Left ventricle myocardium inferior (tissue), 1 donor: ENCODE results near the gene SERPINB1. TPM values are rescaled to one million over a fixed set of nuclear protein-coding genes. Genes with fewer than 3 reads are reported as not detected.

Experiments
- DNase-seq: peaks from one replicate; pipeline ENCODE4 v3.0.0-alpha.2; 2020
- H3K27ac ChIP-seq: fragments of 200-600 bp; replicated peaks from 2 replicates; pipeline ENCODE4 v1.8.0; 2021
- H3K27me3 ChIP-seq: fragments of 200-600 bp; 2 replicates; pipeline ENCODE4 v1.8.0; 2021; ENCODE audit warnings: low read depth
- H3K36me3 ChIP-seq: fragments of 200-600 bp; 2 replicates; pipeline ENCODE4 v1.8.0; 2021
- H3K4me1 ChIP-seq: fragments of 200-600 bp; 2 replicates; pipeline ENCODE4 v1.8.0; 2021
- H3K4me3 ChIP-seq: fragments of 200-600 bp; 2 replicates; pipeline ENCODE4 v1.8.0; 2021; ENCODE audit warnings: mild to moderate bottlenecking, moderate library complexity
- H3K9me3 ChIP-seq: fragments of 200-600 bp; replicated peaks from 2 replicates; pipeline ENCODE4 v1.8.0; 2021
- CTCF ChIP-seq: fragments of 200-600 bp; IDR thresholded peaks from 2 replicates; pipeline ENCODE4 v1.8.0; 2021; ENCODE audit warnings: antibody characterized with exemption, mild to moderate bottlenecking, borderline replicate concordance
- intact Hi-C: fragments of 100-400 bp; cut with micrococcal nuclease; formaldehyde crosslinking; loops from one replicate; pipeline ENCODE4 v1.11.0; 2022
- total RNA-seq: library from RNA; stranded (reverse); fragmentation: NEBNext Ultra II Directional; extraction: Animal tissue kit (Norgen Biotek cat#: 25700); gene quantifications from one replicate; pipeline ENCODE4 v1.2.1, GENCODE V29; 2021
- donor health status: DM: no; HTN: yes; CAD: no; lungs with severe emphysema.

SERPINB1 gene
- total RNA-seq, 1 donor from 2014 or later = 23.4 TPM

DNA sequence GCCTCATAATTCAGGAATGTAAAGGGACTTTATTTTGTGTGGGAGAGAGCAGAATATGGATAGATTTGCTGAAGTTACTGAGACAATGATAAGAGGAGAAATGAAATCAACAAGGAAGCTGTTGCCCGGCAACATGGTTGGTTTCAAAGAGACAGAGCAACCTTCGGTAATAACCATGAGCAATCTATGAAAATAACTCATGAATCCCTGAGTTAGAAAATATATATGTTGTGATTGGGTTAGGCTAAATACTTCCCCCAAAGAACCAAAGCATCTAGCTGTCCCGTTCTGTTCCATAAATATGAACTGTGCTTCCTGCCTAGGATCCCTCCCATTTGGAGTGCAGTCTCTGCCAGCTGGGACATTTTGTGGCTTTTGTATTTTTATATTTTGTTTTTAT, 23.1 kb downstream of the SERPINB1 start:
- no peak for DNase-seq
- H3K27me3 ChIP-seq = no peaks in the 10 kb centered on the region
- H3K9me3 ChIP-seq = peaks cover 14% of the 10 kb centered on the region
- TF ChIP-seq CTCF = no peak
- H3K36me3 ChIP-seq = no peaks in the 10 kb centered on the region
- H3K4me3 ChIP-seq = peak overlapping the region; percentile 37
- intact Hi-C loops = no loop called here
- H3K27ac ChIP-seq = peak overlapping the region; percentile 75
- H3K4me1 ChIP-seq = peaks cover 36% of the 10 kb centered on the region

DNA sequence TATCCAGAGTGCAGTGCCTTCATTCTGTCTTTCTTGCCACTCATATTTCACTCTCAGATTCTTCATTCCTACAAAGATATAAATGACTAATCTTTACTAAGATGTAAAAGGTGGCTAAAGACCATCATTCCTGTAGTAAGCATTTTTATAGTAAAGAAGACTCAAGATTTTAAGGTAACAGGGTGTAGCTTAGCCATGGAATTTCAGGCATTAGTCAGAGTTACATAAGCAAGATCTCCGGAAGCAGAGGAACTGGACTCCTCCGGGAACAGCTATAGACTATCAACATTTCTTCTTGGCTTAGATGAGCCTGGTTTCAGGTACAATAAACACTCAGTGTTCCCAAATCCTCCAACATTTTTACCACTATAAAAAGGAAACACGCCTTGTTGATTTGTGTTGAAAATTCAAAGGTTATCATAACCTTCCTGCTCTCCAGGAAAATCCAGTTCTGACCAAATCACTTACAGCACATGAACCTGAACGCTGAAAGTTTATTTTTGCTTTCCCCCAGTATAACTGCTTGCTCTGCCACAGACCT, 23.7 kb downstream of the SERPINB1 start:
- no peak for DNase-seq
- no peak for TF ChIP-seq CTCF
- peaks cover 14% of the 10 kb centered on the region for H3K9me3 ChIP-seq
- peak overlapping the region; percentile 37 for H3K4me3 ChIP-seq
- no peaks in the 10 kb centered on the region for H3K27me3 ChIP-seq
- no peaks in the 10 kb centered on the region for H3K36me3 ChIP-seq
- H3K27ac ChIP-seq = peak overlapping the region; percentile 75
- peaks cover 34% of the 10 kb centered on the region for H3K4me1 ChIP-seq
- intact Hi-C loops = no loop called here

DNA sequence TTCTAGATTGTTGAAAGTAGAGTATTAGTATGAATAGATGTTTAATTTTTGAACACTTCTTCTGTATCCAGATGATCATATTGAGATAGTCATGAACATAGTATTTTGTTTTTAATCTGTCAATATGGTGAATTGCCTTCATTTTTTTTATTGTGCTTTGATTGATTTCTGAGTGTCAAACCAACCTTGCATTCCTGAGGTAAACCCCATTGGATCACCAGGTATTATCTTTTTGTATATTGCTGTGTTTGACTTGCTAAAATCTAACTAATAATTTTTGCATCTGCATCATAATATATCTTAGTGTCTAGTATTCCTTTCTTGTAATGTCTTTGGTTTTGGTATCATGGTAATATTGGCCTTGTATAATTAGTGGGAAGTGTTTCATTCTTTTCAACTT, 25.5 kb downstream of the SERPINB1 start:
- H3K27me3 ChIP-seq = no peaks in the 10 kb centered on the region
- no peak for DNase-seq
- peaks cover 34% of the 10 kb centered on the region for H3K4me1 ChIP-seq
- TF ChIP-seq CTCF = no peak
- no peak overlapping the region for H3K4me3 ChIP-seq
- H3K27ac ChIP-seq = no peak overlapping the region
- no peaks in the 10 kb centered on the region for H3K36me3 ChIP-seq
- intact Hi-C loops = no loop called here
- peaks cover 14% of the 10 kb centered on the region for H3K9me3 ChIP-seq

GRCh38 chr6:2812695-2813094, 29.0 kb downstream of the SERPINB1 start:
- intact Hi-C loops = no loop called here

DNA sequence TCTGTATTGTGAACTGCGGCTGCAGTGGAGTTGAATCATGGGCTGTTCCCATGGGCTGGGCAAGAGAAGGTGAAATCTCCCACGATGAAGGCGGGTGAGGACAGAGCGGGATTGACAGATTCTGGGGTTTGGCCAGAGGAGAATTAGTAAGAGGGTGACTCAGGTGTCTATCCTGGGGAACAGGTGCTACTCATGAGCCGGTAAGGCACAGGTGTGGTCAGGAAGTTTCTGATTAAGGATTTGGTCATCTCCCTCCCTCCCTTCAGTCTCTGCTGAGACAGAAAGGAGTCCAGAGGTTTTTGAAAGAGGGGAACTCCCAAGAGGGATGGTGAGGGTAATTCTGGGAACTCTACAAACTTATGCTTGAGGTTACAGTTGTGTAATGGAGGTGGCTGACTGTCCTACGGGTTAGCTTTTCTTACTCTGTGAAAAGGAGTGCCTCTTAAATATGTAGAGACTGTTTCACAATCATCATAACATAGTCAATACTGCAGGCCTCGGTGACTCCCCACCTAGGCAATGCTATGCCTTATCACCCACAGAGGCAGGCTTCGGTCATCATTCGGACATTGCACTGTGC, 31.5 kb downstream of the SERPINB1 start:
- peaks cover 32% of the 10 kb centered on the region for H3K4me1 ChIP-seq
- H3K9me3 ChIP-seq = no peaks in the 10 kb centered on the region
- DNase-seq = no peak
- H3K36me3 ChIP-seq = no peaks in the 10 kb centered on the region
- no peaks in the 10 kb centered on the region for H3K27me3 ChIP-seq
- intact Hi-C loops = no loop called here
- no peak overlapping the region for H3K4me3 ChIP-seq
- TF ChIP-seq CTCF = no peak
- no peak overlapping the region for H3K27ac ChIP-seq

More at GRCh38 chr6:2812695-2813094, 29.0 kb downstream of the SERPINB1 start:
- peaks cover 24% of the 10 kb centered on the region for H3K4me1 ChIP-seq
- no peaks in the 10 kb centered on the region for H3K36me3 ChIP-seq
- H3K27me3 ChIP-seq = no peaks in the 10 kb centered on the region
- H3K27ac ChIP-seq = no peak overlapping the region
- H3K9me3 ChIP-seq = peaks cover 14% of the 10 kb centered on the region
- no peak overlapping the region for H3K4me3 ChIP-seq
- no peak for DNase-seq
- TF ChIP-seq CTCF = no peak
